ENCODE results near the gene CTBS.

Gene CTBS

GRCh38 chr1:84611091-84611490, 36.9 kb upstream of the CTBS start:
- Histone ChIP-seq H3K9me2 (replicated peaks; ENCODE audit: insufficient read depth, low read length) (no peaks in the 10 kb centered on the region), H3K36me3 (replicated peaks; ENCODE audit: insufficient read depth, low read length) (no peaks in the 10 kb centered on the region), H3K9me3 (replicated peaks; ENCODE audit: insufficient read depth, low read length) (no peaks in the 10 kb centered on the region), H4K20me1 (ENCODE audit: insufficient read depth, low read length) (no peaks in the 10 kb centered on the region), H3K27ac (ENCODE audit: low read length) (no peak overlapping the region), H3F3A (ENCODE audit: insufficient read depth, low read length) (no peaks in the 10 kb centered on the region), H3K4me3 (ENCODE audit: low read length) (no peak overlapping the region), H3K27me3 (replicated peaks; ENCODE audit: insufficient read depth, low read length) (no peaks in the 10 kb centered on the region), H2AFZ (ENCODE audit: low read length) (no peak overlapping the region), H3K4me2 (ENCODE audit: low read depth, low read length) (no peak overlapping the region), H3K4me1 (ENCODE audit: low read length) (no peaks in the 10 kb centered on the region), H3K9ac (ENCODE audit: low read length) (no peak overlapping the region), H3K79me2 (ENCODE audit: low read length) (no peaks in the 10 kb centered on the region)
- no peak for DNase-seq
- TF ChIP-seq EZH2phosphoT487 (IDR thresholded peaks at IDR 0.05; ENCODE audit: low read length) (no peak), EZH2 (optimal IDR thresholded peaks at IDR 0.05; ENCODE audit: low read depth, low read length) (no peak), CTCF (IDR thresholded peaks at IDR 0.05; ENCODE audit: low read length) (no peak)

- no peak for TF ChIP-seq EZH2phosphoT487 (IDR thresholded peaks at IDR 0.05; ENCODE audit: low read length)
- TF ChIP-seq CTCF (IDR thresholded peaks at IDR 0.05; ENCODE audit: low read length): no peak
- TF ChIP-seq EZH2 (optimal IDR thresholded peaks at IDR 0.05; ENCODE audit: low read depth, low read length): no peak
- no peak overlapping the region for H3K9ac ChIP-seq (ENCODE audit: low read length)
- H3K27ac ChIP-seq (ENCODE audit: low read length): no peak overlapping the region
- H4K20me1 ChIP-seq (ENCODE audit: insufficient read depth, low read length): no peaks in the 10 kb centered on the region
- no peaks in the 10 kb centered on the region for H3K36me3 ChIP-seq (replicated peaks; ENCODE audit: insufficient read depth, low read length)
- H3F3A ChIP-seq (ENCODE audit: insufficient read depth, low read length): no peaks in the 10 kb centered on the region
- no peaks in the 10 kb centered on the region for H3K27me3 ChIP-seq (replicated peaks; ENCODE audit: insufficient read depth, low read length)
- no peaks in the 10 kb centered on the region for H3K9me2 ChIP-seq (replicated peaks; ENCODE audit: insufficient read depth, low read length)
- H2AFZ ChIP-seq (ENCODE audit: low read length): no peak overlapping the region
- no peak for DNase-seq
- H3K4me1 ChIP-seq (ENCODE audit: low read length): no peaks in the 10 kb centered on the region
- no peaks in the 10 kb centered on the region for H3K79me2 ChIP-seq (ENCODE audit: low read length)
- no peaks in the 10 kb centered on the region for H3K9me3 ChIP-seq (replicated peaks; ENCODE audit: insufficient read depth, low read length)
- H3K4me3 ChIP-seq (ENCODE audit: low read length): no peak overlapping the region
- no peak overlapping the region for H3K4me2 ChIP-seq (ENCODE audit: low read depth, low read length)
These were observed 32.7 kb upstream of the CTBS start for GRCh38 chr1:84606977-84607376.

- H3K36me3 ChIP-seq (replicated peaks; ENCODE audit: insufficient read depth, low read length): no peaks in the 10 kb centered on the region
- DNase-seq: no peak
- H3K4me2 ChIP-seq (ENCODE audit: low read depth, low read length): no peak overlapping the region
- H3K27ac ChIP-seq (ENCODE audit: low read length): no peak overlapping the region
- no peaks in the 10 kb centered on the region for H3K79me2 ChIP-seq (ENCODE audit: low read length)
- no peaks in the 10 kb centered on the region for H3K4me1 ChIP-seq (ENCODE audit: low read length)
- no peak overlapping the region for H2AFZ ChIP-seq (ENCODE audit: low read length)
- H3K27me3 ChIP-seq (replicated peaks; ENCODE audit: insufficient read depth, low read length): no peaks in the 10 kb centered on the region
- H4K20me1 ChIP-seq (ENCODE audit: insufficient read depth, low read length): no peaks in the 10 kb centered on the region
- no peak overlapping the region for H3K4me3 ChIP-seq (ENCODE audit: low read length)
- no peaks in the 10 kb centered on the region for H3K9me2 ChIP-seq (replicated peaks; ENCODE audit: insufficient read depth, low read length)
- no peak for TF ChIP-seq EZH2 (optimal IDR thresholded peaks at IDR 0.05; ENCODE audit: low read depth, low read length)
- no peak for TF ChIP-seq EZH2phosphoT487 (IDR thresholded peaks at IDR 0.05; ENCODE audit: low read length)
- no peak for TF ChIP-seq CTCF (IDR thresholded peaks at IDR 0.05; ENCODE audit: low read length)
- no peaks in the 10 kb centered on the region for H3F3A ChIP-seq (ENCODE audit: insufficient read depth, low read length)
- H3K9me3 ChIP-seq (replicated peaks; ENCODE audit: insufficient read depth, low read length): no peaks in the 10 kb centered on the region
- no peak overlapping the region for H3K9ac ChIP-seq (ENCODE audit: low read length)
These were observed 30.9 kb upstream of the CTBS start for GRCh38 chr1:84605157-84605556.

Measured in MM.1S (cell line).